Neural progenitor cell (in vitro differentiated cells): ENCODE measurements around the gene CLSTN3.

Source experiments
- EZH2 ChIP-seq: fragments of 200-600 bp; sonication (generic); IDR thresholded peaks from 2 replicates; pipeline ENCODE4 v1.6.1; 2017; ENCODE audit warnings: antibody characterized with exemption, mild to moderate bottlenecking, moderate library complexity
- TF ChIP-seq, protein P1 (sequence below): fragments of 200-600 bp; sonication (generic); IDR thresholded peaks from 2 replicates; pipeline ENCODE4 v1.5.1; 2017; ENCODE audit warnings: antibody characterized with exemption, mild to moderate bottlenecking

DNA sequence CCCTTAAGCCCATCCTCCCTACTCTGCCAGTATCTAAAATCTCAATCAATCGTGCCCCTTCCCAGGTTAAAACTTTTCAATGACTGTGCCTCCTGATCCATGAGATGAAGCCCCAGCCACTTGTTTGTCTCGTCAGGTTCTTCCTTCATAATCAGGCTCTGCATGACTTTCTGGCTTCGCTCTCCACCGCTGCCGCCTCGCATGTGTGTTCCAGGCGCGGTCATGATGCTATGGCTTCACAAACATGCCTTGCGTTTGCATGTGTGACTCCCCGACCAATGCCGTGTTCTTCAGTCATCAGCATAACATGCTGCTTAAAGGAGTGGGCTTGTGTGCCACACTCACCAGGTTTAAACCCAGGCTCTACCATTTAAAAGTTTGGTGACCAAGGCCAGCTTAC is 16.2 kb upstream of the CLSTN3 start:
- TF ChIP-seq, protein P1, sequence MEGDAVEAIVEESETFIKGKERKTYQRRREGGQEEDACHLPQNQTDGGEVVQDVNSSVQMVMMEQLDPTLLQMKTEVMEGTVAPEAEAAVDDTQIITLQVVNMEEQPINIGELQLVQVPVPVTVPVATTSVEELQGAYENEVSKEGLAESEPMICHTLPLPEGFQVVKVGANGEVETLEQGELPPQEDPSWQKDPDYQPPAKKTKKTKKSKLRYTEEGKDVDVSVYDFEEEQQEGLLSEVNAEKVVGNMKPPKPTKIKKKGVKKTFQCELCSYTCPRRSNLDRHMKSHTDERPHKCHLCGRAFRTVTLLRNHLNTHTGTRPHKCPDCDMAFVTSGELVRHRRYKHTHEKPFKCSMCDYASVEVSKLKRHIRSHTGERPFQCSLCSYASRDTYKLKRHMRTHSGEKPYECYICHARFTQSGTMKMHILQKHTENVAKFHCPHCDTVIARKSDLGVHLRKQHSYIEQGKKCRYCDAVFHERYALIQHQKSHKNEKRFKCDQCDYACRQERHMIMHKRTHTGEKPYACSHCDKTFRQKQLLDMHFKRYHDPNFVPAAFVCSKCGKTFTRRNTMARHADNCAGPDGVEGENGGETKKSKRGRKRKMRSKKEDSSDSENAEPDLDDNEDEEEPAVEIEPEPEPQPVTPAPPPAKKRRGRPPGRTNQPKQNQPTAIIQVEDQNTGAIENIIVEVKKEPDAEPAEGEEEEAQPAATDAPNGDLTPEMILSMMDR: no peak
- no peak for TF ChIP-seq EZH2
